Activated T-cell treated with anti-CD3 and anti-CD28 coated beads, Interleukin-2, amount 50 U/mL, for 24 hours (primary cell): Measurements from ENCODE around the gene KCNJ14.
"Not testable (repeated sequence)": the region's sequence is repeated elsewhere in the genome, so short reads cannot be mapped to it uniquely, and the experiment has no call there.

Experiments
- DNase-seq: peaks from one replicate; pipeline ENCODE4 v3.0.0-alpha.2; 2020
- H3K27ac Mint-ChIP-seq: 2 replicates; pipeline ENCODE4 v1.8.0; 2020; ENCODE audit warnings: mild to moderate bottlenecking, mixed read lengths
- H3K27me3 Mint-ChIP-seq: 2 replicates; pipeline ENCODE4 v1.8.0; 2020; ENCODE audit warnings: mixed read lengths
- H3K36me3 Mint-ChIP-seq: 2 replicates; pipeline ENCODE4 v1.8.0; 2020; ENCODE audit warnings: low read depth, mixed read lengths
- H3K4me1 Mint-ChIP-seq: 2 replicates; pipeline ENCODE4 v1.8.0; 2020; ENCODE audit warnings: low read depth, mixed read lengths
- H3K4me3 Mint-ChIP-seq: 2 replicates; pipeline ENCODE4 v1.8.0; 2020; ENCODE audit warnings: mild to moderate bottlenecking, moderate library complexity, mixed read lengths
- H3K9me3 Mint-ChIP-seq: 2 replicates; pipeline ENCODE4 v1.8.0; 2020; ENCODE audit warnings: mixed read lengths

KCNJ14 gene

DNA sequence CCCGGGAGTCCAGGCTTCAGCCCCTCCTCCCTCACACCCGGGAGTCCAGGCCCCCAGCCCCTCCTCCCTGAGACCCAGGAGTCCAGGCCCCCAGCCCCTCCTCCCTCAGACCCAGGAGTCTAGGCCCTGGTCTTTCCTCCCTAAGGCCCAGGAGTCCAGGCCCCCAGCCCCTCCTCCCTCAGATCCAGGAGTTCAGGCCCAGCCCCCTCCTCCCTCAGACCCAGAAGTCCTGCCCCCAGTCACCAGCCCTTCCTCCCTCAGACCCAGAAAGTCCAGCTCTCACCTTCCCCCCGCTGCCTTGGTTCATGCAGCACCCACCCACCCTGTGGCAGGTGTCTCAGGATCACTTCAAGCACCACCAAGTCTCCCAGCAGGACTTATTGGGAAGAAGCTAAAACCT, 27.9 kb downstream of the KCNJ14 start:
- H3K36me3 Mint-ChIP-seq, result peaks cover 11% of the 10 kb centered on the region
- H3K4me3 Mint-ChIP-seq, result no peak overlapping the region
- DNase-seq, result no peak
- no peak overlapping the region for H3K27ac Mint-ChIP-seq
- peaks cover 23% of the 10 kb centered on the region for H3K4me1 Mint-ChIP-seq
- H3K27me3 Mint-ChIP-seq, result no peaks in the 10 kb centered on the region
- no peaks in the 10 kb centered on the region for H3K9me3 Mint-ChIP-seq

DNA sequence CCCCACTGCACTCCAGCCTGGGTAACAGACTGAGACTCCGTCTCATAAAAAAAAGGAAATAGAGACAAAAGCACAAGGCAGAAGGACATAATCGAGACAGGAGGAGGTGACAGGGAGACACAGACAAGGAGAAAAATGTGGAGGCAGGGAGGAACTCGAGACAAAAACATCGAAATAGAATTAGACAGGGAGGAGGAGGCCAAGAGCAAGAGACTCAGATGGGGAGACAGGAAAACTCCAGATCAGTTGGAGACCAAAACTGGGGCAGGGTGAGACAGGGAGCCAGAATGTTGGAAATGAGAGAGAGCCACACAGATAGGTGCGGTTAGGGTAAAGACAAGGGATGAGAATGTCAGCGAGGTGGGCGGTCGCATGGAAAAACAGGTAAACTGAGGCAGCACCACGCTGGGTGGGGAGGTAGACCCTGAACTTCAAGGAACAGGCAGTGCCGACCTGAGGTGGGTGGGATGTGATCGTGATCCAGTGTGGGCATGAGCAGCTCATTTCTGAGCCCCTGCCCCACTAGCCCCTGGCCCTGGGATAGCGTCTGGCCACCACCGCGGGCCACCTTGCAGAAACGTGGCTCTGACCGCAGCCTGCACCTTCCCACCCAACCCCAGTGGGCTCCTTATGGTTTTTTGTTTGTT, 29.0 kb downstream of the KCNJ14 start:
- Mint-ChIP-seq H3K36me3 (peaks cover 4% of the 10 kb centered on the region), H3K4me3 (no peak overlapping the region), H3K9me3 (no peaks in the 10 kb centered on the region), H3K4me1 (peaks cover 22% of the 10 kb centered on the region), H3K27ac (peak overlapping the region; percentile 4), H3K27me3 (no peaks in the 10 kb centered on the region)
- no peak for DNase-seq

DNA sequence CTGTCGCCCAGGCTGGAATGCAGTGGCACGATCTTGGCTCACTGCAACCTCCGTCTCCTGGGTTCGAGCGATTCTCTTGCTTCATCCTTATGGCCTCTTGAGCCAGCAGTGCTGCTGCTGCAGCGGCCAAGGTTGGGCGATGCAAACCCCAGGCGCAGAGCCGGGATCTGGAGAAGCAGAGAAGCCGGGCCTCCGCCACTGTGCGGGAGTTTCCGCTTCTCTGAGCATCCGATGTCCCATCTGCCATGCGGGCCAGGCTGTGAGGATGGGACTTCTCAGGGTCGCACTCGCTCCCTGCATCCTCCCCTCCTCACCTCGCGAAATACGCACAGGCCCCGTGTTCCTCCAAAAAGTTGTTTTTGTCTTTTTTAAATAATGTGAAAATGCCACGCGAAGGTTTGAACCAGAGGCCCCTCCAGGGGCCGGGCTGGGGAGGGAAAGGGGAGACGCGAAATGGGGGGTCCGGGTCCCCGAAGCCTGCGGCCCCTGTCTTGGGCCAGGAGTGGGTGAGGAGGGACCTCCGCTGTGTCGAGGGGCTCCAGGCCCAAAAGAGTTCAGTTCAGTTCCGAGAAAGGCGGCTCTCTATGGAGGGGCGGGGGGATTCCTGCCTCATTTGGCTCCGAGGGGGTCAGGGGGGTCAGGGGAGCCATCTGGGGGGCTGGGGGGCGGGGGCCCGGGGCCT, 29.7 kb downstream of the KCNJ14 start:
- Mint-ChIP-seq H3K36me3 (no peaks in the 10 kb centered on the region), H3K27me3 (peaks cover 3% of the 10 kb centered on the region), H3K4me3 (no peak overlapping the region), H3K9me3 (no peaks in the 10 kb centered on the region), H3K4me1 (peaks cover 22% of the 10 kb centered on the region), H3K27ac (no peak overlapping the region)
- DNase-seq, result no peak

DNA sequence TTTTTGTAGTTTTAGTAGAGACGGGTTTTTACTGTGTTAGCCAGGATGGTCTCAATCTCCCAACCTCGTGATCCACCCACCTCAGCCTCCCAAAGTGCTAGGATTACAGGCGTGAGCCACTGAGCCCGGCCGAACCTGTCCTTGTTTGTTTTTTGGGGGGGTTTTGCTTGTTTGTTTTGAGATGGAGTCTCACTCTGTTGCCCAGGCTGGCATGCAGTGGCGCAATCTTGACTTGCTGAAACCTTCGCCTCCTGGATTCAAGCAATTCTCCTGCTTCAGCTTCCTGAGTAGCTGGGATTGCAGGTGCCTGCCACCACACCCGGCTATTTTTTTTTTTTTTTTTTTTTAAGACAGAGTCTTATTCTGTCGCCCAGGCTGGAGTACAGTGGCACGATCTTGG, 31.3 kb downstream of the KCNJ14 start:
- not testable (repeated sequence) for H3K9me3 Mint-ChIP-seq, DNase-seq, H3K36me3 Mint-ChIP-seq, H3K4me3 Mint-ChIP-seq, H3K27ac Mint-ChIP-seq
- Mint-ChIP-seq H3K27me3 (peaks cover 15% of the 10 kb centered on the region), H3K4me1 (peaks cover 19% of the 10 kb centered on the region)

DNA sequence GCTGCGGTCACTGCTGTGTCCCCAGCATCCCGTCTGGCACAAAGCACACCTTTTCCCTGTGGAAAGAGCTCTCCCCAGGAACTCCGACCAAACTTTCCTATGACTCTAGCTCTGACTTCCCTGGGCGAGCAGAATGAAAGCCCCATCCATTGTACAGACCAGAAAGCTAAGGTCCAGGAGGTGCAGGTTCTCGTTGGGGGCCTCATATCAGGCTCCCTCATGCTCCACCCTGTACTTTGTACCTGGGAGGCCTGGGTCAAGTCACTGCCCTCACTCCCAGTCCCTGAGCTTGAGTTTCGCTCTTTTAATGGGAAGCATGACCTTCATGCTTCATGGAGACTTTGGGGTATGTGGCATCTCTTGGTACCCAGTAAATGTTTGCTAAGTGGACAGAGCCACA, 32.2 kb downstream of the KCNJ14 start:
- Mint-ChIP-seq H3K4me1 (peaks cover 23% of the 10 kb centered on the region), H3K9me3 (no peaks in the 10 kb centered on the region), H3K27ac (no peak overlapping the region), H3K36me3 (no peaks in the 10 kb centered on the region), H3K27me3 (peaks cover 23% of the 10 kb centered on the region), H3K4me3 (no peak overlapping the region)
- no peak for DNase-seq

DNA sequence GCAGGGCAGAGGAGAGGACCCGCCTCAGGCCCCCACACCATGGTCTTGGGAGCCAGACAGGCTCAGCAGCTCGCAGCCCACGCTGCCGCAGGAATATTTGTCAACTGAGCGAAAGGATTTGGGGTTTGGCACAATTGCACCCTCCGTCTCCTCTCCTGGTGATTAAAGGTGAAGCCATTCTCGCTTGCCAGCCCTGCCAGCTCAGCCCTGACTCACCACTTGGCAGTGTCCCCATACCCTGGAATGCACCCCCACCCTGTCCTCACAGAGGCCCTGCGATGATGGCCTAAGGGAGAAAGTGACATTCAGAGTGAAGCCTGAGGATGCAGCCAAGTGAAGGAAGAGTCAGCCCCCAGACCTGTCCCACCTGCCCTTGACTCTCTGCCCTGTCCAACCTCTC, 32.6 kb downstream of the KCNJ14 start:
- no peaks in the 10 kb centered on the region for H3K36me3 Mint-ChIP-seq

DNA sequence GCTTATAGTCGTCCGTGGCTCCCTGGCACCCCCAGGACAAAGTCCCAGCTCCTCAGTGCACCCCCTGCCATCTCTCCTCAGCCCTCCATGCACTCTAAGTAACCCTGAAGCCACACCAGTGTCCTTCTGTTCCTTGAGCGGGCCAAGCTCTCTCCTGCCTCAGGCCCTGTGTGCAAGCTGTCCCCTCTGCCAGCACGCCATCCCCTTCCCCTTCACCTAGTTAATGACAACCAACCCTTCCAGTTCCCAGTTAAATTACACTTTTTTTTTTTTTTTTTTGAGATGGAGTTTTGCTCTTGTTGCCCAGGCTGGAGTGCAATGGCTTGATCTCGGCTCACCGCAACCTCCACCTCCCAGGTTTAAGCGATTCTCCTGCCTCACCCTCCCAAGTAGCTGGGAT, 33.1 kb downstream of the KCNJ14 start:
- not testable (repeated sequence) for DNase-seq, H3K9me3 Mint-ChIP-seq, H3K36me3 Mint-ChIP-seq, H3K27ac Mint-ChIP-seq, H3K4me3 Mint-ChIP-seq
- Mint-ChIP-seq H3K4me1 (peaks cover 27% of the 10 kb centered on the region), H3K27me3 (peaks cover 28% of the 10 kb centered on the region)

More for the DNA sequence above, 32.6 kb downstream of the KCNJ14 start:
- Mint-ChIP-seq H3K27me3 (peaks cover 27% of the 10 kb centered on the region), H3K4me1 (peaks cover 27% of the 10 kb centered on the region), H3K4me3 (no peak overlapping the region), H3K9me3 (no peaks in the 10 kb centered on the region), H3K27ac (no peak overlapping the region)
- DNase-seq, result no peak

DNA sequence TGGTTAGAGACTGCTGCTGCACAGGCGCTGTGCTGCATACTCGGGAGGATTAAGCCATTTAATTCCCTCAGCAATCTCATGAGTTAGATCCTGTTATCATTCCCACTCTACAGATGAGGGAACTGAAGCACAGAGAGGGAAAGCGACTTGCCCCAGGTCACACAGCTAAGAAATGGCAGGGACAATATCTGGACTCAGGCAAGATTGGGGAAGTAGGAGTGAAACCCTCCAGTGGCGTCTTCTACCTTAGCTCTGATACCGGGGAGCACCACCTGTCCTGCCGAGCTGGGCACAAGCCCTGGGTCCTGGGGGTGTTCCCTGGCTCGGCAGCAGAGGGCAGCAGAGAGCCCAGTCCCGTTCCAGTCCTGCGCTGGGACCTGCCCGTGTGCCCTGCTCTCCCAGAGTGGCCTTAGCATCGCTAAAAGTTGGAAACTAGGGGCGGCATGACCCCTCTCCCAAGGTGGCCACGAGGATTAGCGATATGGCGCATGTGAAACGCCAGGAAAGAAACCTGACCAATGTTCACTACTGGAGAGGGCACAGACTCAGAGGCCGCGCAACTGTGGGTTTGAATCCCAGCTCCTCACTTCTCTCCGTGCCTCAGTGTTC, 34.3 kb downstream of the KCNJ14 start:
- H3K27me3 Mint-ChIP-seq, result peaks cover 35% of the 10 kb centered on the region
- peaks cover 29% of the 10 kb centered on the region for H3K4me1 Mint-ChIP-seq
- no peak overlapping the region for H3K4me3 Mint-ChIP-seq
- no peak overlapping the region for H3K27ac Mint-ChIP-seq
- H3K9me3 Mint-ChIP-seq, result no peaks in the 10 kb centered on the region
- H3K36me3 Mint-ChIP-seq, result no peaks in the 10 kb centered on the region
- peak; percentile 92 for DNase-seq

DNA sequence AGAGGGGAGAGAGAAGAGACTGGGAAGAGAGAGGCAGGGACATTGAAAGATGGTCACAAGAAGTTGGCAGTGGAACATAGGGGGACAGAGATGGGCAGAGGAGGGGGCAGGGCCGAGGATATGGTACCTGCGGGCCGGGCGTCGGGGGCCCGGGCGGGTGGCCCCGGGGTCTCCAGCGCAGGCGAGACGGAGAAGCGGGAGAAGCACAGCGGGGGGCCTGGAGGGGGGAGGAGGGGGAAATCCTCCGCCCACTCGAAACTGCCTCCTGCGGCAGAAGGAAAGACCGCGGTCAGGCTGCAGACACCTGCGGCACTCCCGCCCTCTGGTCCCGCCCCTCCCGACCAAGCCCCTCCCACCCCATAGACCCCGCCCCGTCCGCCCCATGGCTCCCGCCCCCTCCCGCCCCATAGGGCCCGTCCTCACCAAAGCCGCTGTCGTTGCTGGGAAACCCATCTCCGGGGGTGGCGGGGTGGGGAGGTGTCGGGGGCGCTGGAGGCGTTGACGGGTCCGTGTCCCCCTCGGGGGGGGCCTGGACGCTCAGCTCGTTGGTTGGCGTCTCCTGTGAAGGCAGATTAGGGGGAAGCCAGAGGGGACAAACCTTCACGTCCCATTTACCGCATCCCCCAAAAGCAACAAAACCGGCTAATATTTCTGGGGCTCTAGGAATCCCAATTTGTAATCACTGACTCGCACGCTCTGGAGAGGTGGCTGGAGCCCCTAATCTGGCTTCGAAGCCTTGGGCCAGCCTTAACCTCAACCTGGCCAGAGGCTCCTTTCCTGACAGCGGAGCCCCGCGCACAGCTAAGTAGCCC, 35.8 kb downstream of the KCNJ14 start:
- H3K27ac Mint-ChIP-seq, result no peak overlapping the region
- peak; percentile 76 for DNase-seq
- H3K36me3 Mint-ChIP-seq, result no peaks in the 10 kb centered on the region
- H3K9me3 Mint-ChIP-seq, result no peaks in the 10 kb centered on the region
- H3K4me3 Mint-ChIP-seq, result peak overlapping the region; percentile 15
- H3K4me1 Mint-ChIP-seq, result peaks cover 29% of the 10 kb centered on the region
- peaks cover 48% of the 10 kb centered on the region for H3K27me3 Mint-ChIP-seq

DNA sequence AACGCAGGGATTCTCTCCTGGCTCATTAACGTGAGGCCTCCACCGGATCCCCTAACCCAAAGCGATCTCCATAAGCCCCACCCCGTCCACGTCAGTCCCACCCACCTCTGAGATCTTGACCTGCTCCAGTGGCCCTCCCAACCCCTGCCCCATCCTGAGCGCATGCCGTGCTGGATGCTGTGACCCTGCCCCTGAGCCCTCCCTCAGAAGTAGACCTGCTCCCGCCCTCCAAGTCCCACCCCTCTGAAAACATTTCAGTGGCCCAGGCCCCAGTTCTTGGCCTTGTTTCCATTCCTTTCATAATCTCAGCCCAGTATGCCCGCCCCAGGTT, 36.4 kb downstream of the KCNJ14 start:
- H3K4me1 Mint-ChIP-seq, result peaks cover 29% of the 10 kb centered on the region
- no peak for DNase-seq
- H3K9me3 Mint-ChIP-seq, result no peaks in the 10 kb centered on the region
- peaks cover 51% of the 10 kb centered on the region for H3K27me3 Mint-ChIP-seq
- no peaks in the 10 kb centered on the region for H3K36me3 Mint-ChIP-seq
- peak overlapping the region; percentile 15 for H3K4me3 Mint-ChIP-seq
- no peak overlapping the region for H3K27ac Mint-ChIP-seq

DNA sequence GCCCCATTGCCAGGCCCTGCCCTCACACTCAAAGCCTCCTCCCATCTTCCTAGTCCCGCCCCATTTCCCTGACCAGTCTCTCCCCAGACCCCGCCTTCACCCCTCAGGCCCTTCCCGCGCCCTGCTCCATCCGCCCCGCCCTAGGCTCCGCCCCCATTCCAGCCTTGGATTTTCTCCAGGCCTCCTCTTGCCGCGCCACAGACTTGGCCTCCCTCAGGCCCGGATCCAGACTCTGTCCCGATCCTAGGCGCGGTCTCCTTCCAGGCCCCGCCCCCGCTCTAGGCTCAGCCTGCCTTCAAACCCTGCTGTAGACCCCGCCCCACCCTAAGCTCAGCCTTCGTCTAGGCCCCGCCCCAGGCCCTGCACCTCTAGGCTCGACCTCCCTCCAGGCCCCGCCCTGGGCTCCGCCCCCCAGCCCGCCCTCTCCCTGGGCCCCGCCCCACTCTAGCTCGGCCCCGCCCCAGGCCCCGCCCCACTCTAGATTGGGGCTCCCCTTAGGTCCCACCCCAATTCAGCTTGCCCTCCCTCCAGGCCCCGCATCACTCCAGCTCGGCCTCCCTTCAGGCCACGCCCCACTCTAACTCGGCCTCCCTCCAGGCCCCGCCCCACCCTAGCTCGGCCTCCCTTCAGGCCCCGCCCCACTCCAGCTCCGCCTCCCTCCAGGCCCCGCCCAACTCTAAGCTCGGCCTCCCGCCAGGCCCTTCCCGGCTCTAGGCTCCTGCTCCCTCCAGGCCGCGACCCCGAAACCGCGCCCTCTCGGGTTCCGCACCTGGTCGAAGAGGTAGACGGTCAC, 37.7 kb downstream of the KCNJ14 start:
- Mint-ChIP-seq H3K27ac (peak overlapping the region; percentile 74), H3K27me3 (peaks cover 60% of the 10 kb centered on the region), H3K4me3 (peak overlapping the region; percentile 62), H3K9me3 (no peaks in the 10 kb centered on the region), H3K4me1 (peaks cover 34% of the 10 kb centered on the region), H3K36me3 (no peaks in the 10 kb centered on the region)
- peak; percentile 87 for DNase-seq

DNA sequence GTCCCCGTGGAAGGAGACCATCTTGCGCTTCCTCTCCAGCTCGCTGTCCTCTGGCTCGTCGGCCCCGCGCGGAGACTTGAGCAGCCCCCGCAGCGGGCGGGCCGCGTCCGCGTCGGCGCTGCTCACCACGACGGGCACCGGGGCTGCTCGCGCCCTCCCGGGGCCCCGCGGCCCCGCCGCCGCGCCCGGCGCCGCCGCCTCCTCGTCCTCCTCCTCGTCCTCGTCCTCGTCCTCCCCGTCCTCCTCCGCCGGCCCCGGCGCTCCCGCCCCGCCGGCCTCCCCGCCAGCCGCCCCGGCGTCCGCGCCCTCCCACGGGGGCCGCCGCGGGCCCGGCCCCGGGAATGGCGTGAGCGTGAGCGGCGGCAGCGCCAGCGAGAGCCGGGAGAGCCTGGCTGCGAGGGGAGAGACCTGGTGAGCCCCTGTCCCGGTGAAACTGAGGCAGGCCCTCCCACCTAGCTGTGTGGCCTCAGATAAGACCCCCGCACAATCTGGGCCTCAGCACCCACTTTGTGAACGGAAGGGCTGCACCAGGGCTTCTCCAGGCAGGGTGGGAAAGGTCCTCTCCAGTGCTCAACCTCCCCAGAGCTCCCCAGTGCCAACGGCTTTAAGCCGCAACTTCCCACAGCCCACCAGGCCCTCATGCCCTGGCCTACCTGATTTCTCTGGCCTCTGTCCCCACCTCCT, 38.5 kb downstream of the KCNJ14 start:
- no peaks in the 10 kb centered on the region for H3K9me3 Mint-ChIP-seq
- peaks cover 36% of the 10 kb centered on the region for H3K4me1 Mint-ChIP-seq
- no peaks in the 10 kb centered on the region for H3K36me3 Mint-ChIP-seq
- DNase-seq, result no peak
- H3K4me3 Mint-ChIP-seq, result peak overlapping the region; percentile 62
- peak overlapping the region; percentile 22 for H3K27ac Mint-ChIP-seq
- H3K27me3 Mint-ChIP-seq, result peaks cover 62% of the 10 kb centered on the region

DNA sequence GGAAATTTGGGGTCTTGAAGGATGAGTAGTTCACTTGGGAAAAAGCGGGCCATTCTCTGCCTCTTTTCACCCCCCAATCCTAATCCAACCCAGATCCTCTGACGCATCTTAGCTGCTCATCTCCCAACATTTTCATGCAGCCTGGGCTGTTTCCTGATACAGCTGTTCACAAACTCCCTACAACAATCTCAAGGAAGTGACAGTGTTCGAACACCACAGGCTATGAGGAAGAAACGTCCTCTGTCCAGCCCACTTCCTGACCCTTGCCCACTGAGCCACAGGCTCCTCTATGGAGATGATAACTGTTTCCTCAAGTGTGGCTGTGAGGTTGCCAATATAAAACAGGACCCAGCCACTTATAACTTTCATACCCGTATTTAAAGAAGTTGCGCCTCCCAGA, 40.0 kb downstream of the KCNJ14 start:
- Mint-ChIP-seq H3K4me1 (peaks cover 29% of the 10 kb centered on the region), H3K27me3 (peaks cover 56% of the 10 kb centered on the region), H3K4me3 (no peak overlapping the region), H3K27ac (no peak overlapping the region), H3K36me3 (no peaks in the 10 kb centered on the region), H3K9me3 (no peaks in the 10 kb centered on the region)
- no peak for DNase-seq
